Ramos (cell line): ENCODE results near the gene RLF.
"Not testable (repeated sequence)": the region's sequence is repeated elsewhere in the genome, so short reads cannot be mapped to it uniquely, and the experiment has no call there.

Experiments used
- in situ Hi-C: fragments of 300-500 bp; cut with MboI; formaldehyde crosslinking; loops from one replicate; pipeline ENCODE4 v1.14.3; 2022; ENCODE audit warnings: low sequenced_read_pairs; ENCODE audit not compliant: unreplicated experiment

RLF gene

GRCh38 chr1:40161888-40162397 lies 756 bp downstream of the RLF start:
- in situ Hi-C loops: no loop called here

GRCh38 chr1:40162753-40163441 lies 1.7 kb downstream of the RLF start:
- in situ Hi-C loops: no loop called here

GRCh38 chr1:40167317-40167716 lies 6.1 kb downstream of the RLF start:
- in situ Hi-C loops: no loop called here

GRCh38 chr1:40171036-40171435 lies 9.8 kb downstream of the RLF start:
- in situ Hi-C loops: no loop called here

GRCh38 chr1:40174788-40175187 lies 13.6 kb downstream of the RLF start:
- in situ Hi-C loops: no loop called here

GRCh38 chr1:40176989-40177388 lies 15.8 kb downstream of the RLF start:
- in situ Hi-C loops: not testable (repeated sequence)

GRCh38 chr1:40178200-40178599 lies 17.0 kb downstream of the RLF start:
- in situ Hi-C loops: no loop called here

- in situ Hi-C loops: no loop called here
Measured at GRCh38 chr1:40179496-40180089, 18.4 kb downstream of the RLF start.

GRCh38 chr1:40183055-40183710 lies 22.0 kb downstream of the RLF start:
- in situ Hi-C loops: no loop called here

- in situ Hi-C loops: no loop called here
Measured at GRCh38 chr1:40184193-40184592, 23.0 kb downstream of the RLF start.

GRCh38 chr1:40185951-40186864 lies 25.0 kb downstream of the RLF start:
- in situ Hi-C loops: no loop called here

GRCh38 chr1:40187399-40187798 lies 26.2 kb downstream of the RLF start:
- in situ Hi-C loops: no loop called here

GRCh38 chr1:40194639-40195038 lies 33.5 kb downstream of the RLF start:
- in situ Hi-C loops: not testable (repeated sequence)

GRCh38 chr1:40197656-40198055 lies 36.5 kb downstream of the RLF start:
- in situ Hi-C loops: no loop called here

- in situ Hi-C loops: no loop called here
Measured at GRCh38 chr1:40199126-40199525, 37.9 kb downstream of the RLF start.

- in situ Hi-C loops: no loop called here
Measured at GRCh38 chr1:40204856-40205255, 43.7 kb downstream of the RLF start.

- in situ Hi-C loops: no loop called here
Measured at GRCh38 chr1:40210511-40211204, 49.5 kb downstream of the RLF start.

GRCh38 chr1:40218333-40218732 lies 57.1 kb downstream of the RLF start:
- in situ Hi-C loops: no loop called here

- in situ Hi-C loops: not testable (repeated sequence)
Measured at GRCh38 chr1:40221471-40221905, 60.3 kb downstream of the RLF start.
